ENCODE results near the gene TRABD. TPM values are rescaled to one million over a fixed set of nuclear protein-coding genes. Genes with fewer than 3 reads are reported as not detected.

TRABD gene
- polyA plus RNA-seq, 1 donor from 2014 or later, result 31.8 TPM

GRCh38 chr22:50233223-50233622 is 47.5 kb downstream of the TRABD start:
- Histone ChIP-seq H3K27me3 (ENCODE audit: insufficient read depth, low read depth, low read length) (no peaks in the 10 kb centered on the region), H3K79me2 (replicated peaks; ENCODE audit: insufficient read depth, low read length) (peaks cover 6% of the 10 kb centered on the region), H3F3A (ENCODE audit: insufficient read depth, low read length, poor library complexity, severe bottlenecking) (no peaks in the 10 kb centered on the region), H3K9ac (ENCODE audit: low read length) (no peak overlapping the region), H3K4me3 (ENCODE audit: low read length) (no peak overlapping the region), H3K9me3 (ENCODE audit: low read length) (no peaks in the 10 kb centered on the region), H2AFZ (ENCODE audit: low read depth, low read length) (no peak overlapping the region), H3K36me3 (ENCODE audit: insufficient read depth, low read length) (no peaks in the 10 kb centered on the region), H3K27ac (ENCODE audit: low read length) (no peak overlapping the region), H3K4me2 (ENCODE audit: low read length) (no peak overlapping the region), H3K9me2 (ENCODE audit: insufficient read depth, low read length) (no peaks in the 10 kb centered on the region), H4K20me1 (ENCODE audit: insufficient read depth) (no peaks in the 10 kb centered on the region)
- TF ChIP-seq SMC3 (conservative IDR thresholded peaks at IDR 0.05; ENCODE audit: poor library complexity) (no peak), EP300 (conservative IDR thresholded peaks at IDR 0.05; ENCODE audit: poor library complexity, severe bottlenecking) (no peak), MXI1 (conservative IDR thresholded peaks at IDR 0.05; ENCODE audit: poor library complexity, severe bottlenecking) (no peak), POLR2AphosphoS5 (IDR thresholded peaks at IDR 0.05) (no peak)

GRCh38 chr22:50236731-50237409 is 51.2 kb downstream of the TRABD start:
- TF ChIP-seq TAF1 (IDR thresholded peaks at IDR 0.05; ENCODE audit: low read depth), result no peak
- TF ChIP-seq EZH2 (IDR thresholded peaks at IDR 0.05; ENCODE audit: borderline replicate concordance, insufficient read depth, low read length, poor library complexity, severe bottlenecking), result no peak
- TF ChIP-seq, protein P1, sequence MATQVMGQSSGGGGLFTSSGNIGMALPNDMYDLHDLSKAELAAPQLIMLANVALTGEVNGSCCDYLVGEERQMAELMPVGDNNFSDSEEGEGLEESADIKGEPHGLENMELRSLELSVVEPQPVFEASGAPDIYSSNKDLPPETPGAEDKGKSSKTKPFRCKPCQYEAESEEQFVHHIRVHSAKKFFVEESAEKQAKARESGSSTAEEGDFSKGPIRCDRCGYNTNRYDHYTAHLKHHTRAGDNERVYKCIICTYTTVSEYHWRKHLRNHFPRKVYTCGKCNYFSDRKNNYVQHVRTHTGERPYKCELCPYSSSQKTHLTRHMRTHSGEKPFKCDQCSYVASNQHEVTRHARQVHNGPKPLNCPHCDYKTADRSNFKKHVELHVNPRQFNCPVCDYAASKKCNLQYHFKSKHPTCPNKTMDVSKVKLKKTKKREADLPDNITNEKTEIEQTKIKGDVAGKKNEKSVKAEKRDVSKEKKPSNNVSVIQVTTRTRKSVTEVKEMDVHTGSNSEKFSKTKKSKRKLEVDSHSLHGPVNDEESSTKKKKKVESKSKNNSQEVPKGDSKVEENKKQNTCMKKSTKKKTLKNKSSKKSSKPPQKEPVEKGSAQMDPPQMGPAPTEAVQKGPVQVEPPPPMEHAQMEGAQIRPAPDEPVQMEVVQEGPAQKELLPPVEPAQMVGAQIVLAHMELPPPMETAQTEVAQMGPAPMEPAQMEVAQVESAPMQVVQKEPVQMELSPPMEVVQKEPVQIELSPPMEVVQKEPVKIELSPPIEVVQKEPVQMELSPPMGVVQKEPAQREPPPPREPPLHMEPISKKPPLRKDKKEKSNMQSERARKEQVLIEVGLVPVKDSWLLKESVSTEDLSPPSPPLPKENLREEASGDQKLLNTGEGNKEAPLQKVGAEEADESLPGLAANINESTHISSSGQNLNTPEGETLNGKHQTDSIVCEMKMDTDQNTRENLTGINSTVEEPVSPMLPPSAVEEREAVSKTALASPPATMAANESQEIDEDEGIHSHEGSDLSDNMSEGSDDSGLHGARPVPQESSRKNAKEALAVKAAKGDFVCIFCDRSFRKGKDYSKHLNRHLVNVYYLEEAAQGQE (IDR thresholded peaks at IDR 0.05; ENCODE audit: borderline replicate concordance), result no peak
- TF ChIP-seq SMC3 (conservative IDR thresholded peaks at IDR 0.05; ENCODE audit: poor library complexity), result peak; percentile 35
- no peak for TF ChIP-seq EP300 (conservative IDR thresholded peaks at IDR 0.05; ENCODE audit: poor library complexity, severe bottlenecking)
- TF ChIP-seq POLR2AphosphoS5 (IDR thresholded peaks at IDR 0.05), result no peak
- TF ChIP-seq, protein P2, sequence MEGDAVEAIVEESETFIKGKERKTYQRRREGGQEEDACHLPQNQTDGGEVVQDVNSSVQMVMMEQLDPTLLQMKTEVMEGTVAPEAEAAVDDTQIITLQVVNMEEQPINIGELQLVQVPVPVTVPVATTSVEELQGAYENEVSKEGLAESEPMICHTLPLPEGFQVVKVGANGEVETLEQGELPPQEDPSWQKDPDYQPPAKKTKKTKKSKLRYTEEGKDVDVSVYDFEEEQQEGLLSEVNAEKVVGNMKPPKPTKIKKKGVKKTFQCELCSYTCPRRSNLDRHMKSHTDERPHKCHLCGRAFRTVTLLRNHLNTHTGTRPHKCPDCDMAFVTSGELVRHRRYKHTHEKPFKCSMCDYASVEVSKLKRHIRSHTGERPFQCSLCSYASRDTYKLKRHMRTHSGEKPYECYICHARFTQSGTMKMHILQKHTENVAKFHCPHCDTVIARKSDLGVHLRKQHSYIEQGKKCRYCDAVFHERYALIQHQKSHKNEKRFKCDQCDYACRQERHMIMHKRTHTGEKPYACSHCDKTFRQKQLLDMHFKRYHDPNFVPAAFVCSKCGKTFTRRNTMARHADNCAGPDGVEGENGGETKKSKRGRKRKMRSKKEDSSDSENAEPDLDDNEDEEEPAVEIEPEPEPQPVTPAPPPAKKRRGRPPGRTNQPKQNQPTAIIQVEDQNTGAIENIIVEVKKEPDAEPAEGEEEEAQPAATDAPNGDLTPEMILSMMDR (IDR thresholded peaks at IDR 0.05; ENCODE audit: poor library complexity, severe bottlenecking), result peak; percentile 41
- TF ChIP-seq MXI1 (conservative IDR thresholded peaks at IDR 0.05; ENCODE audit: poor library complexity, severe bottlenecking), result no peak
- TF ChIP-seq RAD21 (conservative IDR thresholded peaks at IDR 0.05), result no peak
- no peaks in the 10 kb centered on the region for H3K36me3 ChIP-seq (ENCODE audit: insufficient read depth, low read length)
- H3K9me3 ChIP-seq (ENCODE audit: low read length), result no peaks in the 10 kb centered on the region
- no peak overlapping the region for H3K27ac ChIP-seq (ENCODE audit: low read length)
- H3K9me2 ChIP-seq (ENCODE audit: insufficient read depth, low read length), result no peaks in the 10 kb centered on the region
- H3K4me2 ChIP-seq (ENCODE audit: low read length), result no peak overlapping the region
- no peaks in the 10 kb centered on the region for H4K20me1 ChIP-seq (ENCODE audit: insufficient read depth)
- no peaks in the 10 kb centered on the region for H3K27me3 ChIP-seq (ENCODE audit: insufficient read depth, low read depth, low read length)
- H2AFZ ChIP-seq (ENCODE audit: low read depth, low read length), result no peak overlapping the region
- no peaks in the 10 kb centered on the region for H3F3A ChIP-seq (ENCODE audit: insufficient read depth, low read length, poor library complexity, severe bottlenecking)
- H3K9ac ChIP-seq (ENCODE audit: low read length), result no peak overlapping the region
- H3K79me2 ChIP-seq (replicated peaks; ENCODE audit: insufficient read depth, low read length), result peaks cover 18% of the 10 kb centered on the region
- H3K4me3 ChIP-seq (ENCODE audit: low read length), result no peak overlapping the region

Data from neural cell (in vitro differentiated cells).